Loucy (cell line): ENCODE data around the gene PDYN.

Experiments
- H2AFZ ChIP-seq: fragments of 200-600 bp; sonication (generic); 2 replicates; pipeline ENCODE4 v1.6.0; 2016; ENCODE audit warnings: antibody characterized with exemption, mild to moderate bottlenecking, low read length, moderate library complexity
- H3F3A ChIP-seq: fragments of 200-600 bp; 2 replicates; pipeline ENCODE4 v1.6.0; 2016; ENCODE audit warnings: antibody characterized with exemption, low read depth, mild to moderate bottlenecking
- H3K27me3 ChIP-seq: fragments of 200-600 bp; sonication (generic); 2 replicates; pipeline ENCODE4 v1.6.1; 2014; ENCODE audit warnings: low read length, mild to moderate bottlenecking; ENCODE audit not compliant: insufficient read depth, poor library complexity, severe bottlenecking
- H3K36me3 ChIP-seq: fragments of 200-600 bp; sonication (generic); 2 replicates; pipeline ENCODE4 v1.6.1; 2016; ENCODE audit warnings: low read length; ENCODE audit not compliant: insufficient read depth
- H3K4me1 ChIP-seq: fragments of 200-600 bp; sonication (generic); 2 replicates; pipeline ENCODE4 v1.5.1; 2014; ENCODE audit warnings: low read length, mild to moderate bottlenecking; ENCODE audit not compliant: insufficient read depth, poor library complexity, severe bottlenecking
- H3K4me2 ChIP-seq: fragments of 200-600 bp; sonication (generic); 2 replicates; pipeline ENCODE4 v1.6.0; 2014; ENCODE audit warnings: antibody characterized with exemption, low read length, low read depth, mild to moderate bottlenecking; ENCODE audit not compliant: poor library complexity, severe bottlenecking
- H3K4me3 ChIP-seq: fragments of 200-600 bp; sonication (generic); 2 replicates; pipeline ENCODE4 v1.5.1; 2014; ENCODE audit warnings: low read length, mild to moderate bottlenecking, mixed read lengths; ENCODE audit not compliant: poor library complexity, severe bottlenecking
- H3K79me2 ChIP-seq: fragments of 200-600 bp; sonication (generic); 2 replicates; pipeline ENCODE4 v1.6.1; 2014; ENCODE audit warnings: low read length; ENCODE audit not compliant: insufficient read depth
- H3K9ac ChIP-seq: fragments of 200-600 bp; sonication (generic); 2 replicates; pipeline ENCODE4 v1.6.0; 2014; ENCODE audit warnings: mild to moderate bottlenecking, low read depth, low read length, moderate library complexity; ENCODE audit not compliant: poor library complexity, severe bottlenecking
- H3K9me2 ChIP-seq: fragments of 200-600 bp; sonication (generic); replicated peaks from 2 replicates; pipeline ENCODE4 v1.6.1; 2016; ENCODE audit warnings: low read depth, low read length, mixed read lengths
- H3K9me3 ChIP-seq: fragments of 200-600 bp; sonication (generic); 2 replicates; pipeline ENCODE4 v1.6.1; 2014; ENCODE audit warnings: mild to moderate bottlenecking, antibody characterized with exemption, low read length, low read depth; ENCODE audit not compliant: insufficient read depth
- H4K20me1 ChIP-seq: fragments of 200-600 bp; sonication (generic); 2 replicates; pipeline ENCODE4 v1.6.0; 2014; ENCODE audit warnings: antibody characterized with exemption, low read length, mild to moderate bottlenecking; ENCODE audit not compliant: insufficient read depth, poor library complexity, severe bottlenecking
- EZH2phosphoT487 ChIP-seq: fragments of 200-600 bp; IDR thresholded peaks from 2 replicates; pipeline ENCODE4 v1.6.1; 2018; ENCODE audit warnings: antibody characterized with exemption, mild to moderate bottlenecking, moderate library complexity, borderline replicate concordance
- TF ChIP-seq, protein P1 (sequence below): fragments of 200-600 bp; sonication (generic); conservative IDR thresholded peaks from 2 replicates; pipeline ENCODE4 v1.5.1; 2014; ENCODE audit warnings: mild to moderate bottlenecking, antibody characterized with exemption, low read length

The PDYN gene

DNA sequence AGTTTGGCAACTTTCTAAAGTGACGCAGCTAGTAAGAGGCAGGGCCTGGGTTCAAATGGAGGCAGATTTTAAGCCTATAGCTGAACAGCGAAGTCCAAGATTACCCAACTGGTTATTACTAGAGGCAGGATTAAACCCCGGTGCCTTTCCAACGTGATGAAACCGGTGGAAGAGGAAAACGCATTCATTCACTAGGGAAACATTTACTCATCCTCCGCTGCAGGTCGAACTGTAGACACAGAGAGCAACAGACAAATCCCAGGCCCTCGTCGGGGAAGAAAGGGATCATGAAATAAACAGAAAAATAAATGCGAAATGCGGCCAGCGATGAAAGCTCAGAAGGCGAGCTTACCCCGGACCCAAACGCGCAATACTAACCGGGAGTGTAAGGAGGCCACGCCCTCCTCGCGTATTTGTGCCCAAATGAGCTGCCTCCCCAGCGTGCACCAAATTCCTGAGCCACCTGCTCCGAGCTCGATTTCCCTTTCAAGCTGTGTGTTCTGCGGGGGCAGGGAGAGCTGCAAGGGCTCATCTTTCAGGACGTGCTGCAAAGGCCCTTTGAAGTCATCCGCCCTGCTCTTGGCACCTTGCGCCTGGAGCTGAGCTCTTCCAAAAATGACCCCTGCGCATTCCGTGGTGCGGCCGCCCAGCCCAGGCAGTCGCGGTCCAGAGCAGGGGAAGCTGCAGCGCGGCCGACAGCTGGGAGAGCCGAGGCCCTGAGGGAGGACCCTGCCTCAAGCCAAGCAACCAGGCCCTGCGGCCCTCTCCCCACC, 46.9 kb downstream of the PDYN start:
- Histone ChIP-seq H2AFZ (no peak overlapping the region), H3K9ac (no peak overlapping the region), H4K20me1 (no peaks in the 10 kb centered on the region), H3K4me2 (no peak overlapping the region), H3K4me1 (no peaks in the 10 kb centered on the region), H3K9me3 (no peaks in the 10 kb centered on the region), H3K4me3 (no peak overlapping the region), H3K79me2 (no peaks in the 10 kb centered on the region), H3K9me2 (no peaks in the 10 kb centered on the region), H3K27me3 (no peaks in the 10 kb centered on the region), H3K36me3 (no peaks in the 10 kb centered on the region), H3F3A (no peaks in the 10 kb centered on the region)
- TF ChIP-seq, protein P1, sequence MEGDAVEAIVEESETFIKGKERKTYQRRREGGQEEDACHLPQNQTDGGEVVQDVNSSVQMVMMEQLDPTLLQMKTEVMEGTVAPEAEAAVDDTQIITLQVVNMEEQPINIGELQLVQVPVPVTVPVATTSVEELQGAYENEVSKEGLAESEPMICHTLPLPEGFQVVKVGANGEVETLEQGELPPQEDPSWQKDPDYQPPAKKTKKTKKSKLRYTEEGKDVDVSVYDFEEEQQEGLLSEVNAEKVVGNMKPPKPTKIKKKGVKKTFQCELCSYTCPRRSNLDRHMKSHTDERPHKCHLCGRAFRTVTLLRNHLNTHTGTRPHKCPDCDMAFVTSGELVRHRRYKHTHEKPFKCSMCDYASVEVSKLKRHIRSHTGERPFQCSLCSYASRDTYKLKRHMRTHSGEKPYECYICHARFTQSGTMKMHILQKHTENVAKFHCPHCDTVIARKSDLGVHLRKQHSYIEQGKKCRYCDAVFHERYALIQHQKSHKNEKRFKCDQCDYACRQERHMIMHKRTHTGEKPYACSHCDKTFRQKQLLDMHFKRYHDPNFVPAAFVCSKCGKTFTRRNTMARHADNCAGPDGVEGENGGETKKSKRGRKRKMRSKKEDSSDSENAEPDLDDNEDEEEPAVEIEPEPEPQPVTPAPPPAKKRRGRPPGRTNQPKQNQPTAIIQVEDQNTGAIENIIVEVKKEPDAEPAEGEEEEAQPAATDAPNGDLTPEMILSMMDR: no peak
- no peak for TF ChIP-seq EZH2phosphoT487

DNA sequence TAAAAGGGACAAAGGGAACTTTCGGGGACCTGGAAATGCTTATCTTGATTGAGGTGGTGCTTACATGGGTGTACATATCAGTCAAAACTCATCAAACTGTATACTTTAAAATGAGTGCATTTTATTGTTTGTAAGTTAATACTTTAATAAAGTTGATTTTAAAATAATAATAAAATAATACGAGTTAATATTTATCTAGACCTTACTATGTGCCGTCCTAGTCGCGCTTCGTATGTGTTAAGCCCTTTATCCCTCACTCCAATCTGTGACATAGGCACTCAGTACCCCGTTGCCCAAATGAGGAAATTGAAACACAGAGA, 47.5 kb downstream of the PDYN start:
- H2AFZ ChIP-seq: no peak overlapping the region
- H3K4me1 ChIP-seq: no peaks in the 10 kb centered on the region
- H3K9ac ChIP-seq: no peak overlapping the region

GRCh38 chr20:1945660-1946059, 48.2 kb downstream of the PDYN start:
- H3K9ac ChIP-seq: no peak overlapping the region
- H3K9me3 ChIP-seq: no peaks in the 10 kb centered on the region
- no peak for TF ChIP-seq EZH2phosphoT487
- TF ChIP-seq, protein P1: no peak
- H3K79me2 ChIP-seq: no peaks in the 10 kb centered on the region
- H4K20me1 ChIP-seq: no peaks in the 10 kb centered on the region
- no peak overlapping the region for H2AFZ ChIP-seq
- no peaks in the 10 kb centered on the region for H3K9me2 ChIP-seq
- H3K4me1 ChIP-seq: no peaks in the 10 kb centered on the region
- H3K4me2 ChIP-seq: no peak overlapping the region
- H3K27me3 ChIP-seq: no peaks in the 10 kb centered on the region
- no peaks in the 10 kb centered on the region for H3F3A ChIP-seq
- H3K4me3 ChIP-seq: no peak overlapping the region
- no peaks in the 10 kb centered on the region for H3K36me3 ChIP-seq

More for the DNA sequence above, 47.5 kb downstream of the PDYN start:
- Histone ChIP-seq H3K36me3 (no peaks in the 10 kb centered on the region), H4K20me1 (no peaks in the 10 kb centered on the region), H3K4me3 (no peak overlapping the region), H3K27me3 (no peaks in the 10 kb centered on the region), H3F3A (no peaks in the 10 kb centered on the region), H3K4me2 (no peak overlapping the region), H3K9me2 (no peaks in the 10 kb centered on the region), H3K79me2 (no peaks in the 10 kb centered on the region), H3K9me3 (no peaks in the 10 kb centered on the region)
- no peak for TF ChIP-seq EZH2phosphoT487
- TF ChIP-seq, protein P1: no peak
